Mesenchymal stem cell (in vitro differentiated cells and primary cell): Measurements from ENCODE around the gene SREK1.
A peak's percentile ranks its signal among the peaks of the same experiment; 100 is the strongest.

ENCODE experiments used
- DNase-seq: peaks from one replicate; pipeline ENCODE4 v3.0.0-alpha.2; 2013
- H2AFZ ChIP-seq: one replicate; pipeline ENCODE4 v1.6.1; 2013; ENCODE audit warnings: low read depth, mild to moderate bottlenecking, control low read depth, inconsistent platforms, low read length, moderate library complexity
- H2AK5ac ChIP-seq: 2 replicates; pipeline ENCODE4 v1.6.1; 2013; ENCODE audit warnings: low read length, moderate library complexity, mild to moderate bottlenecking, inconsistent platforms; ENCODE audit not compliant: severe bottlenecking
- H2BK120ac ChIP-seq: one replicate; pipeline ENCODE4 v1.6.1; 2013; ENCODE audit warnings: low read depth, mild to moderate bottlenecking, inconsistent platforms, low read length, moderate library complexity
- H2BK12ac ChIP-seq, 2 experiments: one replicate each; pipeline ENCODE4 v1.6.1; 2013; ENCODE audit warnings: inconsistent platforms in 2 of 2, low read length in 2 of 2, mild to moderate bottlenecking in 2 of 2, moderate library complexity in 2 of 2, control low read depth in 1 of 2
- H2BK15ac ChIP-seq: one replicate; pipeline ENCODE4 v1.6.1; 2013; ENCODE audit warnings: mild to moderate bottlenecking, low read depth, inconsistent platforms; ENCODE audit not compliant: poor library complexity, severe bottlenecking
- H2BK5ac ChIP-seq: 2 replicates; pipeline ENCODE4 v1.6.1; 2013; ENCODE audit warnings: low read depth, mild to moderate bottlenecking, low read length, control low read depth, inconsistent platforms; ENCODE audit not compliant: poor library complexity, severe bottlenecking
- H3K14ac ChIP-seq, 2 experiments: one replicate each; pipeline ENCODE4 v1.6.1; 2013; ENCODE audit warnings: inconsistent platforms in 2 of 2, low read length in 2 of 2, control low read depth in 1 of 2, mild to moderate bottlenecking in 1 of 2, moderate library complexity in 1 of 2
- H3K18ac ChIP-seq, 2 experiments: one replicate each; pipeline ENCODE4 v1.6.1; 2013; ENCODE audit warnings: inconsistent platforms in 2 of 2, low read length in 2 of 2, control low read depth in 1 of 2, low read depth in 1 of 2, mild to moderate bottlenecking in 1 of 2
- H3K23ac ChIP-seq, 2 experiments: one replicate each; pipeline ENCODE4 v1.6.1; 2013; ENCODE audit warnings: inconsistent platforms in 2 of 2, low read length in 2 of 2, mild to moderate bottlenecking in 2 of 2, moderate library complexity in 2 of 2, control low read depth in 1 of 2
- H3K27ac ChIP-seq: 2 replicates; pipeline ENCODE4 v1.5.1; 2013; ENCODE audit warnings: mild to moderate bottlenecking, moderate library complexity, low read length, control low read depth, inconsistent platforms; ENCODE audit not compliant: poor library complexity, severe bottlenecking
- H3K27me3 ChIP-seq, 2 experiments: 2 replicates each; pipeline versions ENCODE4 v1.6.1 to v1.7.0; 2013; ENCODE audit warnings: low read length in 2 of 2, mild to moderate bottlenecking in 2 of 2, moderate library complexity in 2 of 2, control low read depth in 1 of 2, inconsistent platforms in 1 of 2; ENCODE audit not compliant: control insufficient read depth in 1 of 2, insufficient read depth in 1 of 2
- H3K36me3 ChIP-seq, 2 experiments: 2 replicates each; pipeline versions ENCODE4 v1.6.1 to v1.7.0; 2013; ENCODE audit warnings: low read length in 2 of 2, control low read depth in 1 of 2, inconsistent platforms in 1 of 2, low read depth in 1 of 2, mild to moderate bottlenecking in 1 of 2; ENCODE audit not compliant: insufficient read depth in 2 of 2, control insufficient read depth in 1 of 2
- H3K4ac ChIP-seq, 2 experiments: one replicate each; pipeline ENCODE4 v1.6.1; 2013; ENCODE audit warnings: inconsistent platforms in 2 of 2, low read length in 2 of 2, mild to moderate bottlenecking in 2 of 2, moderate library complexity in 2 of 2, control low read depth in 1 of 2, low read depth in 1 of 2
- H3K4me1 ChIP-seq: 2 replicates; pipeline ENCODE4 v1.6.1; 2013; ENCODE audit warnings: low read depth, low read length, control low read depth; ENCODE audit not compliant: control insufficient read depth, insufficient read depth
- H3K4me2 ChIP-seq: 2 replicates; pipeline ENCODE4 v1.6.1; 2013; ENCODE audit warnings: low read length, mild to moderate bottlenecking, inconsistent platforms; ENCODE audit not compliant: poor library complexity, severe bottlenecking
- H3K4me3 ChIP-seq, 2 experiments: 2 replicates each; pipeline versions ENCODE4 v1.5.1 to v1.7.0; 2013; ENCODE audit warnings: low read length in 2 of 2, mild to moderate bottlenecking in 2 of 2, control low read depth in 1 of 2, low read depth in 1 of 2; ENCODE audit not compliant: insufficient read depth in 1 of 2
- H3K79me1 ChIP-seq: replicated peaks from 2 replicates; pipeline ENCODE4 v1.6.1; 2013; ENCODE audit warnings: mild to moderate bottlenecking, control low read depth, low read length, inconsistent platforms; ENCODE audit not compliant: poor library complexity, severe bottlenecking
- H3K9ac ChIP-seq: 2 replicates; pipeline ENCODE4 v1.7.0; 2013; ENCODE audit warnings: mild to moderate bottlenecking, low read length, moderate library complexity
- H3K9me3 ChIP-seq: 2 replicates; pipeline ENCODE4 v1.7.0; 2013; ENCODE audit warnings: mild to moderate bottlenecking, low read length; ENCODE audit not compliant: control insufficient read depth
- H4K8ac ChIP-seq: one replicate; pipeline ENCODE4 v1.6.1; 2013; ENCODE audit warnings: inconsistent platforms, mild to moderate bottlenecking, low read length, moderate library complexity
- H4K91ac ChIP-seq: one replicate; pipeline ENCODE4 v1.6.1; 2013; ENCODE audit warnings: mild to moderate bottlenecking, low read length, inconsistent platforms
- WGBS: methylation state at CpG from one replicate; pipeline ENCODE4 v1.1.7; 2013; ENCODE audit warnings: mixed read lengths; 5-methylcytosine and 5-hydroxymethylcytosine counted together

The SREK1 gene

GRCh38 chr5:66224773-66225553, 80.9 kb downstream of the SREK1 start:
- Histone ChIP-seq H3K18ac (no peak overlapping the region), H2AFZ (no peak overlapping the region), H2BK5ac (no peak overlapping the region), H3K27ac (no peak overlapping the region), H2BK12ac (no peak overlapping the region), H3K36me3 (no peaks in the 10 kb centered on the region), H3K79me1 (no peaks in the 10 kb centered on the region), H3K9me3 (peaks cover 6% of the 10 kb centered on the region), H3K4ac (no peak overlapping the region), H3K4me2 (no peak overlapping the region), H3K23ac (no peak overlapping the region), H3K4me1 (no peaks in the 10 kb centered on the region), H4K91ac (no peak overlapping the region), H4K8ac (no peak overlapping the region), H3K4me3 (no peak overlapping the region), H3K14ac (no peak overlapping the region), H2AK5ac (no peak overlapping the region), H2BK120ac (no peak overlapping the region), H3K27me3 (no peaks in the 10 kb centered on the region), H3K9ac (no peak overlapping the region), H2BK15ac (no peak overlapping the region)
- WGBS: 89% methylated on average over 6 of the region's 8 CpGs
- DNase-seq: no peak

- H2AK5ac ChIP-seq: no peak overlapping the region
- no peak overlapping the region for H3K14ac ChIP-seq
- no peaks in the 10 kb centered on the region for H3K27me3 ChIP-seq
- no peak overlapping the region for H4K8ac ChIP-seq
- no peak overlapping the region for H3K4ac ChIP-seq
- H2AFZ ChIP-seq: no peak overlapping the region
- H3K4me2 ChIP-seq: no peak overlapping the region
- H3K4me3 ChIP-seq: no peak overlapping the region
- peak; percentile 62 for DNase-seq
- no peak overlapping the region for H3K23ac ChIP-seq
- no CpG with 5 or more reads among the region's 1 CpG for WGBS
- no peak overlapping the region for H2BK15ac ChIP-seq
- H3K9me3 ChIP-seq: peaks cover 6% of the 10 kb centered on the region
- H2BK5ac ChIP-seq: no peak overlapping the region
- H4K91ac ChIP-seq: no peak overlapping the region
- no peak overlapping the region for H2BK12ac ChIP-seq
- H2BK120ac ChIP-seq: no peak overlapping the region
- H3K4me1 ChIP-seq: peaks cover 2% of the 10 kb centered on the region
- no peak overlapping the region for H3K9ac ChIP-seq
- H3K18ac ChIP-seq: no peak overlapping the region
- H3K79me1 ChIP-seq: no peaks in the 10 kb centered on the region
- no peaks in the 10 kb centered on the region for H3K36me3 ChIP-seq
- H3K27ac ChIP-seq: no peak overlapping the region
Observed at GRCh38 chr5:66230551-66230950, 86.5 kb downstream of the SREK1 start.

- H3K9me3 ChIP-seq: no peaks in the 10 kb centered on the region
- H3K14ac ChIP-seq: no peak overlapping the region
- H2BK120ac ChIP-seq: no peak overlapping the region
- H3K4me1 ChIP-seq: peaks cover 2% of the 10 kb centered on the region
- no peak overlapping the region for H2BK12ac ChIP-seq
- H4K91ac ChIP-seq: no peak overlapping the region
- H3K4ac ChIP-seq: no peak overlapping the region
- H3K79me1 ChIP-seq: no peaks in the 10 kb centered on the region
- WGBS: 38% methylated on average over 1 of the region's 2 CpGs
- H3K9ac ChIP-seq: no peak overlapping the region
- peaks cover 0 to 6% of the 10 kb centered on the region in 2 experiments for H3K27me3 ChIP-seq
- H3K4me3 ChIP-seq: no peak overlapping the region
- H2AK5ac ChIP-seq: no peak overlapping the region
- H2BK15ac ChIP-seq: no peak overlapping the region
- no peak overlapping the region for H3K4me2 ChIP-seq
- no peak overlapping the region for H4K8ac ChIP-seq
- H2AFZ ChIP-seq: no peak overlapping the region
- no peak overlapping the region for H3K23ac ChIP-seq
- H3K18ac ChIP-seq: no peak overlapping the region
- H2BK5ac ChIP-seq: no peak overlapping the region
- no peak for DNase-seq
- H3K27ac ChIP-seq: no peak overlapping the region
- H3K36me3 ChIP-seq: no peaks in the 10 kb centered on the region
Observed at GRCh38 chr5:66231508-66231907, 87.4 kb downstream of the SREK1 start.

GRCh38 chr5:66232275-66232674, 88.2 kb downstream of the SREK1 start:
- Histone ChIP-seq H3K27me3 (peaks cover 2 to 10% of the 10 kb centered on the region in 2 experiments), H4K91ac (no peak overlapping the region), H2AFZ (no peak overlapping the region), H2AK5ac (no peak overlapping the region), H2BK15ac (no peak overlapping the region), H3K4me3 (no peak overlapping the region), H3K14ac (no peak overlapping the region), H2BK12ac (no peak overlapping the region), H2BK120ac (no peak overlapping the region), H3K4me2 (no peak overlapping the region), H3K18ac (no peak overlapping the region), H3K4ac (no peak overlapping the region), H3K79me1 (no peaks in the 10 kb centered on the region), H3K9me3 (no peaks in the 10 kb centered on the region), H3K4me1 (peaks cover 2% of the 10 kb centered on the region), H2BK5ac (no peak overlapping the region), H3K36me3 (no peaks in the 10 kb centered on the region), H4K8ac (no peak overlapping the region), H3K23ac (no peak overlapping the region), H3K9ac (no peak overlapping the region), H3K27ac (no peak overlapping the region)
- no CpG with 5 or more reads among the region's 6 CpGs for WGBS
- DNase-seq: no peak
